22Rv1 (cell line): ENCODE results near the gene VSTM4.

Source experiments
- H3K27ac ChIP-seq: fragments of 450-650 bp; 2 replicates; pipeline ENCODE4 v1.5.1; 2017
- ZFX ChIP-seq: fragments of 450-650 bp; IDR thresholded peaks from 2 replicates; pipeline ENCODE4 v1.6.1; 2017; ENCODE audit warnings: antibody characterized with exemption, borderline replicate concordance
- TF ChIP-seq, protein P1 (sequence below): fragments of 450-650 bp; IDR thresholded peaks from 2 replicates; pipeline ENCODE4 v1.5.1; 2017; ENCODE audit warnings: mild to moderate bottlenecking

VSTM4 gene

GRCh38 chr10:49076741-49077521, 38.4 kb downstream of the VSTM4 start:
- TF ChIP-seq, protein P1, sequence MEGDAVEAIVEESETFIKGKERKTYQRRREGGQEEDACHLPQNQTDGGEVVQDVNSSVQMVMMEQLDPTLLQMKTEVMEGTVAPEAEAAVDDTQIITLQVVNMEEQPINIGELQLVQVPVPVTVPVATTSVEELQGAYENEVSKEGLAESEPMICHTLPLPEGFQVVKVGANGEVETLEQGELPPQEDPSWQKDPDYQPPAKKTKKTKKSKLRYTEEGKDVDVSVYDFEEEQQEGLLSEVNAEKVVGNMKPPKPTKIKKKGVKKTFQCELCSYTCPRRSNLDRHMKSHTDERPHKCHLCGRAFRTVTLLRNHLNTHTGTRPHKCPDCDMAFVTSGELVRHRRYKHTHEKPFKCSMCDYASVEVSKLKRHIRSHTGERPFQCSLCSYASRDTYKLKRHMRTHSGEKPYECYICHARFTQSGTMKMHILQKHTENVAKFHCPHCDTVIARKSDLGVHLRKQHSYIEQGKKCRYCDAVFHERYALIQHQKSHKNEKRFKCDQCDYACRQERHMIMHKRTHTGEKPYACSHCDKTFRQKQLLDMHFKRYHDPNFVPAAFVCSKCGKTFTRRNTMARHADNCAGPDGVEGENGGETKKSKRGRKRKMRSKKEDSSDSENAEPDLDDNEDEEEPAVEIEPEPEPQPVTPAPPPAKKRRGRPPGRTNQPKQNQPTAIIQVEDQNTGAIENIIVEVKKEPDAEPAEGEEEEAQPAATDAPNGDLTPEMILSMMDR: no peak
- TF ChIP-seq ZFX: no peak
- no peak overlapping the region for H3K27ac ChIP-seq

- TF ChIP-seq, protein P1: no peak
- H3K27ac ChIP-seq: no peak overlapping the region
These were observed 39.0 kb downstream of the VSTM4 start for GRCh38 chr10:49076319-49076718.

DNA sequence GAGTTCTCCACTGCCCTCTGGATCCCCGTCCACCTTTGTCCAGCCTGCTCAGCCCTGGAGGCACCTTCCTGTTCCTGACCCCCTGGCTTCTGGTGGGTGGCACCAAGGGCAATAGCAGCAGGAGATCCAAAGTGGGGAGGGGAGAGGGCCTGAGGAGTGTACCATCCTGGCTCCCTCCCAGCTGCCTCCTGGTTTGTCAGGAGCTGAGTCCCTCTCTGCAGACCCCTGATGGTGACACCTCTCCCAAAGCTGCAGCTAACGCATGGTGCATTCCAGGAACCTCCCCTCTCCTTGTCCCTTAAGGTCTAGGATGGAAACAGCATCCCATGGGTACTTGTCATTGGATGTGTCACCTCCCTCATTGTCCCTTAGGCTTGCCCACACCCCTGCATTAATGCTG, 39.6 kb downstream of the VSTM4 start:
- H3K27ac ChIP-seq: no peak overlapping the region
- no peak for TF ChIP-seq ZFX
- TF ChIP-seq, protein P1: no peak

DNA sequence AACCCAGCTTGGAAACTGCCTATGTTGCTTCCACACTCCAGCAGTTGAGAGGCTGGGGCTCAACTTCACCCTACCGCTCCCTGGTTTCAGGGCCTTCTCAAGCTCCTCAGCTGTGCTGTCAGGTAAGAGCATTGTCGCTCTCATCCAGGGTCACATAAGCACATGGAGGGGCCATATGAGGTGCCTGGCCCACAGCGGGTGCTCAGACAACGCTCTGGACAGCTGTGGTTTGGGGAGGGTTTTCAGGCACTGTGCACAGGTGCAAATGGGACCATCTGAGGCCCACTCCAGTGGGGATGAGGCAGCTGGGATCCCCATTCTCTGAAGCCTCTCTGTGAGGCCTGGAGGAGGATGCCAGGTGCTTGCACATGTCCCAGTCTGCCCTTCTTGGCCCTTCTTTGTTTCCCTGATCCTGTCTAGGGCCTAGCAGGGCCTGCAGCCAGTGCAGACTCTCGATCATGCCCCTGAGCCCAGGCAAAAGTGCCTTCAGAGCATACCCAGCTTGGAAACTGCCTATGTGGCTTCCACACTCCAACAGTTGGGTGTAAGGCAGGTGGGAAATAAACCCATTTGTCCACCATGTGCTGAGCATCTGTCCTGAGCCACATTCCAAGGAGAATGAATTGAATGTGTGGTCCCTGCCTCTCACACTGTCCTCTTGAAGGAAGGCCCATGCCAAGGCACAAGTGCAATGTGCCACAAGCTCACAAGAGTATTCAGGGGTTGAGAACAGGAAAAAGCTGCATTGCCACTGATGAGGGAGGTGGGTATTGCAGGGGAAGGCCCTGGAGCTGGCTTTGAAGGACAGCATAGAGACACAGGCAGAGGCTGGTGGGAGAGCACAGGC, 40.3 kb downstream of the VSTM4 start:
- TF ChIP-seq, protein P1: no peak
- TF ChIP-seq ZFX: no peak
- H3K27ac ChIP-seq: no peak overlapping the region

- H3K27ac ChIP-seq: no peak overlapping the region
These were observed 43.0 kb downstream of the VSTM4 start for GRCh38 chr10:49072166-49072885.

GRCh38 chr10:49071160-49071761, 44.1 kb downstream of the VSTM4 start:
- no peak for TF ChIP-seq ZFX
- TF ChIP-seq, protein P1: no peak
- no peak overlapping the region for H3K27ac ChIP-seq

More at GRCh38 chr10:49072166-49072885, 43.0 kb downstream of the VSTM4 start:
- no peak for TF ChIP-seq ZFX
- TF ChIP-seq, protein P1: no peak
